GM12873 (cell line): ENCODE measurements around the gene RALGPS1.

Source experiments
- TF ChIP-seq, protein P1 (sequence below): IDR thresholded peaks from 2 replicates; pipeline ENCODE4 v1.5.1; 2012; ENCODE audit warnings: low read depth, mild to moderate bottlenecking, moderate library complexity, low read length, control low read depth; ENCODE audit not compliant: insufficient read depth; ENCODE audit errors: missing control alignments

The RALGPS1 gene

DNA sequence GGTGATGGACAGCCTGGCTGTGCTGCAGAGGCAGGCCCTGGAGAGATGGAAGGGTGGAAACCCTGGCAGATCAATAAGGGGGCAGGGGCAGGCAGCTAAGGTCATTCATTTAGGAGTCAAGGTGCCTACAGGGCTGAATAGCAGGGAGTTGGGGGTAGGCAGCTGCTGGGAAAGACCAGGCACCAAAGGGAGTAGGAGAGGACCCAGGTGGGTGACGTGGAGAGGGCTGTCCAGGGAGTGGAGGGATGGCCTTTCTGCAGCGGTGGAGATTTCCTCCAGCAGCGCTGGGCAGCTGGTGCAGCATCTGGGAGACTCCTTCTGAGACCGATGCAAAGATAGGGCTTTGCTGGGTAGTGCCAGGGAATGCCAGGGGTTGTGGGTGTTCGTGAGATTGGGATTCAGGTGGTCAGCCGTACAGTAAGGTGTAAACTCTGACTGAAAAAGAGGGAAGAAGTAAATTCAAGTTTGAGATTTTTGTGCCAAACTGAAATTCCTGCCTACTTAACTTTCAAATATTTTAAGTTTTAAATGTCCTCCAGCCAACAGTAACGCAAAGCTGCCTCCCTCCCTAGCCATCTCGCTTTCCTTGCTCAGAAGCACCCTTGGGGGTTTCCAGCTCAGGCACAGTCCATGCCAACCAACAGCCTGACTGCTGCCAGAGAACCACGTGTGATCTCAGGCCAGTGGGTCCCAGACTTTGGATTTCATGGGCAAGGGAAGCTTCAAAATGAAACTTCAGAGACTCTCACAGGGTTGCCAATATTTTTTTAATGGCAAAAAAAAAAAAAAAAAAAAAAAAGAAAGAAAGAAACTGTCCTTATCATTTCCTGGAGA is 226.5 kb downstream of the RALGPS1 start:
- TF ChIP-seq, protein P1, sequence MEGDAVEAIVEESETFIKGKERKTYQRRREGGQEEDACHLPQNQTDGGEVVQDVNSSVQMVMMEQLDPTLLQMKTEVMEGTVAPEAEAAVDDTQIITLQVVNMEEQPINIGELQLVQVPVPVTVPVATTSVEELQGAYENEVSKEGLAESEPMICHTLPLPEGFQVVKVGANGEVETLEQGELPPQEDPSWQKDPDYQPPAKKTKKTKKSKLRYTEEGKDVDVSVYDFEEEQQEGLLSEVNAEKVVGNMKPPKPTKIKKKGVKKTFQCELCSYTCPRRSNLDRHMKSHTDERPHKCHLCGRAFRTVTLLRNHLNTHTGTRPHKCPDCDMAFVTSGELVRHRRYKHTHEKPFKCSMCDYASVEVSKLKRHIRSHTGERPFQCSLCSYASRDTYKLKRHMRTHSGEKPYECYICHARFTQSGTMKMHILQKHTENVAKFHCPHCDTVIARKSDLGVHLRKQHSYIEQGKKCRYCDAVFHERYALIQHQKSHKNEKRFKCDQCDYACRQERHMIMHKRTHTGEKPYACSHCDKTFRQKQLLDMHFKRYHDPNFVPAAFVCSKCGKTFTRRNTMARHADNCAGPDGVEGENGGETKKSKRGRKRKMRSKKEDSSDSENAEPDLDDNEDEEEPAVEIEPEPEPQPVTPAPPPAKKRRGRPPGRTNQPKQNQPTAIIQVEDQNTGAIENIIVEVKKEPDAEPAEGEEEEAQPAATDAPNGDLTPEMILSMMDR: no peak

DNA sequence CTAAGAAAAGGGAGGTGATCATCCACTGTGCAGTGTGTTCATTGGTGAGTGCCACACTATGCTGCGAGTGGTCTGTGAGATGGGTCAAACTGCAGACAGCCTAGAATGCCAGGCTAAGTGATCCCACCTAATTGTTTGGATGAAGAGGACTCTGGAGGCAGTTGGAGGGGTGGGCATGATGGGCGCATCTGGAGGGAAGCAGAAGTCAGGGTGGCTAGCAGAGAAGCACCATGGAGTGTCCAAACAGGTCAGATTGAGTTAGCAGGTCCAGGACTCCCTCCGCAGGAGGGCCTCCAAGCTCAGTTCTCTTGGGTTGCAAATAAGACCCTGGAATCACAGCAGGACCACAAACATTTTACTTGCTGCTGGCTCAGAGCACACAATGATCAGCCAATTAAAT is 227.7 kb downstream of the RALGPS1 start:
- TF ChIP-seq, protein P1: no peak

DNA sequence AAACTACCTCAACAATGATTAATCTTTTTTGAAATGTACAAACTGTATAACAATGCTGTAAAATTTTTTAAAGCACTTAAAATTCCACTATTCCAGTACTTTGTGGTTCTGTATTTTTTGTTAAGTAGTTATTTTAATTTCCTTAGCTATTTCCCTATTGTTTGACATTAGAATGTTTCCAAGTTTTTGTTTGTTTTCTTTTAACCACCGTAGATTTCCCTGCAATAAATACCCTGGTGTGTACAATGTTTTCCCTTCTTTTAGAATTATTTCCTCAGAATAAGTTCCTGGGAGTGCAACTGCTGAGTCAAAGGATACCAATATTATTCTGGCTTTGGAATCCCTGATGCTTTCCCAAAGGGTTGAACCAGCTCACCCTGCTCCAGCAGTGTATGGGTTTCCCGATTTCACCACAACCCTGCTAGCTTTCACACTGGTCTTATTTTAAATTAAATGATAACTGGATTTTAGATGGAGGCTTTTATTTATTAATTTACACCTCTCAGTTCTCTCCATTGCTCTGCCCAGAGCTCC is 228.4 kb downstream of the RALGPS1 start:
- TF ChIP-seq, protein P1: no peak

DNA sequence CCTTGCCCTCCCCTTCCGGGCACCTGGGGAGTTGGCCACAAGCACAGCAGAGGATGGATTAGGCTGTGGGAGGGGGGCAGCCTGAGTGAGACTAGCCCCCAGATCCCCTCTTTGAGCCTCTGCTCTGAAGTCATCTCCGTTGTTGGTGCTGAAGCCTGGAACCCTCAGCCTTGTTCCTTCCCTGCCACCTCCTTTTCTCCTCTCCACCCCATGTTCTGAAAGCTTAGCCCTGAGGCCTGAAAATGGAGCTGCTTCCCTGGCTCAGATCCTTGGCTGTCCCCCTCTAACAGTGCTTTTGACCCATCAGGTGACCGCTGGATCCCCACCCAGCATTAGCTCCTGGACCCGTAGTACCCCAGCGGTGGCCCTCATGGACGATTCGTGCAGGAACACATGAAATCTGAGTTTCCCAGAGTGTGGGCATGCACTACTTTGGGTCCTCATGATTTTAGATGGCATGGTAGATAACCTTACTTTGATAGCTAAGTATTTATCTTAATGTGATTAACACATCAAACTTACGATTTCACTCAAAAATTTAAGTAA is 229.4 kb downstream of the RALGPS1 start:
- TF ChIP-seq, protein P1: no peak

DNA sequence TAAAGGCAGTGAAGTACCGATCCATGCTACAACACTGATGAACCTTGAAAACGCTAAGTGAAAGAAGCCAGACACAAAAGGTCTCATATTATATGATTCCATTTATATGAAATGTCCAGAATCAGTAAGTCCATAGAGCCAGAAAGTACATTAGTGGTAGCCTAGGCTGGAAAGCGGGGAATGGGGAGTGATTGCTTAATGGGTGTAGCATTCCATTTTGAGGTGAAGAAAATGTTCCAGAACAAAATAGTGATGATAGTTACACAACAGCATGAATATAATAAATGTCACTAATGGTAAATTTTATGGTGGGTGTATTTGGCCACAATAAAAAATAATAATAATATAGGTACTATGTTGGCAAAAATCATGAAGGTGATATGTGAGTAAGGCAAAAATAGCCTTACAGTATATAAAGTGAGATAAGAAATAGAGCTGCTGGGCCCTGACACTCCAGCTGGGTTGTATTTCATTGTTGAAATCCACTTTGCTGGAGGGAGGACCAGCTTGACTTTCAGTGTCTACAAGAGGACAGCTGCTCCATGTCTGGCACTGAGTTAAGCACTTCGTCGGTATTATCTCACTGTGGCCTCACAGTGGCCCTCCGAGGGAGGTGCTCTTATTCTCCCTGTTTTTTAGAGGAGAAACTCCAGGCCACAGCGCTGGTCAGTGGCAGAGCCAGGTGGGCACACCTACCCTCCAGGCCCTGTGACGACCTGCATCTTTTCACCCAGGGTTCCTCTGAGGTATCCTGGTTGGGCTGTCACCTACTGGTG is 230.3 kb downstream of the RALGPS1 start:
- TF ChIP-seq, protein P1: no peak

DNA sequence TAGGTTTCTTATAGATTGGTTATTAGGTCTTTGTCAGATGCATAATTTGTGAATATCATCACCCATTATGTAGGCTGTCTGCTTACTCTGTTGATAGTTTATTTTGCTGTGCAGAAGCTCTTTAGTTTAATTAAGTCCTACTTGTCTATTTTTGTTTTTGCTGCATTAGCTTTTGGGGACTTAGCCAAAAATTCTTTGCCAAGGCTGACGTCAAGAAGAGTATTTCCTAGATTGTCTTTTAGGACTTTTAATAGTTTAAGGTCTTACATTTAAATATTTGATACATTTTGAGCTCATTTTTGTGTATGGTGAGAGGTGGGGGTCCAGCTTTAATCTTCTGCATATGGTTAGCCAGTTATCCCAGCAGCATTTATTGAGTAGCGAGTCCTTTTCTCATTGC is 232.7 kb downstream of the RALGPS1 start:
- TF ChIP-seq, protein P1: no peak

DNA sequence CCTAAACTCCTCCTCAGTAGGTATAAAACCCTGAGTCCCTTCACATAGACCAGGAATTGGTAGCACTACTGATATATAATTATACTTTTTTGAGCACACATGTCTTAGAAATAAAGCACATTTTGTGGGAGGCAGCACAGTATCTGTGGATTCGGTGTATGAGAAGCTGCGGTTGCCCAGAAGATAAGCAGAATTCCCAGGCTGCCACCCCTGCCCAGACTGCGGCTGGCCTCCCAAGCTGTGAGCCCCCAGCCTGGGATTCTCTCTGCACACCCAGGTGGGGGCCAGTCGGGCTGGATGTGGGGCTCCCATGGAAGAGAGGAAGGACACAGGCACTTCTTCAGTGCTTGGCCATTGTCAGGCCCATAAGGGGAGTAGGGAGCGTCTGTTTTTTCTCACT is 233.4 kb downstream of the RALGPS1 start:
- TF ChIP-seq, protein P1: no peak
